CD14-positive monocyte (primary cell): ENCODE measurements around the gene PDIA5. TPM values are rescaled to one million over a fixed set of nuclear protein-coding genes. Genes with fewer than 3 reads are reported as not detected.
A peak's percentile ranks its signal among the peaks of the same experiment; 100 is the strongest.

Experiments
- DNase-seq, 3 donors: peaks; one replicate each; pipeline ENCODE4 v3.0.0-alpha.2; 2011 to 2022
- H2AFZ ChIP-seq: 2 replicates; pipeline ENCODE4 v1.6.0; 2012; ENCODE audit warnings: mild to moderate bottlenecking, low read depth, low read length, inconsistent platforms; ENCODE audit not compliant: insufficient read depth, poor library complexity, severe bottlenecking
- H3K27ac ChIP-seq, 2 donors: 1 replicate in 1 of 2; 2 replicates in 1 of 2; pipeline ENCODE4 v1.5.1; 2012 to 2013; ENCODE audit warnings: low read length in 2 of 2, control low read depth in 1 of 2, inconsistent platforms in 1 of 2, low read depth in 1 of 2, mild to moderate bottlenecking in 1 of 2
- H3K27me3 ChIP-seq, 2 donors: one replicate each; pipeline versions ENCODE4 v1.6.0 to v1.6.1; 2011 to 2013; ENCODE audit warnings: low read length in 2 of 2; ENCODE audit not compliant: control insufficient read depth in 2 of 2, insufficient read depth in 2 of 2
- H3K36me3 ChIP-seq, 2 donors: replicated peaks in 1 of 2; 1 replicate in 1 of 2; 2 replicates in 1 of 2; pipeline versions ENCODE4 v1.5.1 to v1.6.1; 2012 to 2013; ENCODE audit warnings: low read length in 2 of 2, control low read depth in 1 of 2, inconsistent platforms in 1 of 2, mild to moderate bottlenecking in 1 of 2; ENCODE audit not compliant: insufficient read depth in 2 of 2, control insufficient read depth in 1 of 2
- H3K4me1 ChIP-seq, 2 donors: 1 replicate in 1 of 2; 2 replicates in 1 of 2; pipeline versions ENCODE4 v1.5.1 to v1.6.1; 2012 to 2013; ENCODE audit warnings: low read length in 2 of 2, control low read depth in 1 of 2, inconsistent platforms in 1 of 2, mild to moderate bottlenecking in 1 of 2, moderate library complexity in 1 of 2; ENCODE audit not compliant: insufficient read depth in 2 of 2, control insufficient read depth in 1 of 2
- H3K4me2 ChIP-seq: replicated peaks from 2 replicates; pipeline ENCODE3; 2012; ENCODE audit warnings: low read length, moderate library complexity, mild to moderate bottlenecking; ENCODE audit not compliant: poor library complexity, severe bottlenecking; ENCODE audit errors: extremely low read depth
- H3K4me3 ChIP-seq, 3 experiments: fragments of 200-600 bp in 1 of 3; sonication (generic) in 1 of 3; replicated peaks in 1 of 3; 1 replicate in 2 of 3; 2 replicates in 1 of 3; pipeline ENCODE4 v1.5.1; 2011 to 2013; ENCODE audit warnings: low read length in 3 of 3, mild to moderate bottlenecking in 3 of 3, control low read depth in 2 of 3, low read depth in 2 of 3, inconsistent platforms in 1 of 3, moderate library complexity in 1 of 3
- H3K79me2 ChIP-seq: 2 replicates; pipeline ENCODE4 v1.6.0; 2012; ENCODE audit warnings: mild to moderate bottlenecking, control low read depth, inconsistent platforms, low read length, moderate library complexity; ENCODE audit not compliant: insufficient read depth
- H3K9ac ChIP-seq: 2 replicates; pipeline ENCODE4 v1.6.0; 2017; ENCODE audit warnings: low read length, mild to moderate bottlenecking; ENCODE audit not compliant: insufficient read depth, poor library complexity, severe bottlenecking
- H3K9me3 ChIP-seq, 2 donors: replicated peaks in 1 of 2; 1 replicate in 1 of 2; 2 replicates in 1 of 2; pipeline versions ENCODE4 v1.5.1 to v1.6.1; 2012 to 2013; ENCODE audit warnings: low read length in 2 of 2, control low read depth in 1 of 2; ENCODE audit not compliant: control insufficient read depth in 1 of 2, insufficient read depth in 1 of 2
- H4K20me1 ChIP-seq: 2 replicates; pipeline ENCODE4 v1.6.0; 2012; ENCODE audit warnings: mild to moderate bottlenecking, low read length, control low read depth, moderate library complexity; ENCODE audit not compliant: insufficient read depth
- H3K27ac Mint-ChIP-seq, 7 donors: one replicate each; pipeline ENCODE4 v1.8.0; 2020; ENCODE audit warnings: mild to moderate bottlenecking in 7 of 7, mixed read lengths in 7 of 7, moderate library complexity in 6 of 7, inconsistent platforms in 2 of 7
- H3K27me3 Mint-ChIP-seq, 3 donors: one replicate each; pipeline ENCODE4 v1.8.0; 2021 to 2022; ENCODE audit warnings: low read depth in 3 of 3, mild to moderate bottlenecking in 3 of 3, mixed read lengths in 3 of 3, moderate library complexity in 3 of 3, inconsistent platforms in 1 of 3
- H3K36me3 Mint-ChIP-seq, 2 donors: one replicate each; pipeline ENCODE4 v1.8.0; 2020; ENCODE audit warnings: mixed read lengths in 2 of 2, inconsistent platforms in 1 of 2, mild to moderate bottlenecking in 1 of 2
- H3K4me1 Mint-ChIP-seq: one replicate; pipeline ENCODE4 v1.8.0; 2020; ENCODE audit warnings: mild to moderate bottlenecking, mixed read lengths
- H3K4me3 Mint-ChIP-seq, 2 donors: one replicate each; pipeline ENCODE4 v1.8.0; 2020; ENCODE audit warnings: mild to moderate bottlenecking in 2 of 2, mixed read lengths in 2 of 2, moderate library complexity in 1 of 2
- H3K9me3 Mint-ChIP-seq, 7 donors: one replicate each; pipeline ENCODE4 v1.8.0; 2020 to 2022; ENCODE audit warnings: mixed read lengths in 7 of 7, mild to moderate bottlenecking in 6 of 7, moderate library complexity in 6 of 7, inconsistent platforms in 2 of 7
- CTCF ChIP-seq: fragments of 200-600 bp; IDR thresholded peaks from one replicate; pipeline ENCODE4 v1.8.0; 2022; ENCODE audit warnings: antibody characterized with exemption, mild to moderate bottlenecking
- WGBS: methylation state at CpG from one replicate; pipeline ENCODE4 v1.1.5; 2013; ENCODE audit warnings: missing lambda C conversion rate; ENCODE audit not compliant: insufficient coverage; 5-methylcytosine and 5-hydroxymethylcytosine counted together
- intact Hi-C, 2 donors: fragments of 100-400 bp; cut with micrococcal nuclease; formaldehyde crosslinking; loops; one replicate each; pipeline versions ENCODE4 v1.15.0 to v1.15.1; 2023
- polyA plus RNA-seq, 3 donors: library from polyadenylated mRNA; depleted of rRNA in 1 of 3; unstranded in 2 of 3; stranded (reverse) in 1 of 3; fragments of 300-500 nt in 2 of 3; fragments of >200 nt in 1 of 3; fragmentation: Illumina TruSeq in 2 of 3; gene quantifications; 1 replicate in 2 of 3; 2 replicates in 1 of 3; pipeline ENCODE4 v1.2.3, GENCODE V29; 2012 to 2021

The PDIA5 gene
- polyA plus RNA-seq, 3 donors, result 7.1 to 10.0 (median 9.2) TPM

- WGBS, result no CpG with 5 or more reads among the region's 2 CpGs
- peaks cover 13% of the 10 kb centered on the region for H4K20me1 ChIP-seq
These were observed 21.6 kb downstream of the PDIA5 start for GRCh38 chr3:123088387-123088786.

GRCh38 chr3:123089611-123090331 is 22.9 kb downstream of the PDIA5 start:
- H3K27me3 Mint-ChIP-seq, result peaks cover 0 to 2% (median 0%) of the 10 kb centered on the region in 3 donors
- Histone ChIP-seq H3K27me3 (no peaks in the 10 kb centered on the region), H2AFZ (no peak overlapping the region), H3K4me1 (peaks cover 0 to 16% of the 10 kb centered on the region in 2 donors), H3K4me2 (no peak overlapping the region), H3K27ac (no peak overlapping the region), H4K20me1 (peaks cover 10% of the 10 kb centered on the region), H3K9ac (no peak overlapping the region), H3K36me3 (peaks cover 36 to 59% of the 10 kb centered on the region in 2 donors), H3K4me3 (no peak overlapping the region), H3K79me2 (peaks cover 27% of the 10 kb centered on the region), H3K9me3 (no peaks in the 10 kb centered on the region)
- TF ChIP-seq CTCF, result no peak
- no peak overlapping the region for H3K4me3 Mint-ChIP-seq
- H3K9me3 Mint-ChIP-seq, result no peaks in the 10 kb centered on the region
- WGBS, result 87% methylated on average over 11 of the region's 12 CpGs
- peaks cover 18% of the 10 kb centered on the region for H3K4me1 Mint-ChIP-seq
- peak overlapping the region in 1 of 7 donors; percentile 53 for H3K27ac Mint-ChIP-seq
- intact Hi-C loops, result no loop called here
- DNase-seq, result no peak
- H3K36me3 Mint-ChIP-seq, result peaks cover 49 to 51% of the 10 kb centered on the region in 2 donors

More at GRCh38 chr3:123088387-123088786, 21.6 kb downstream of the PDIA5 start:
- peaks cover 27 to 46% of the 10 kb centered on the region in 2 donors for H3K36me3 ChIP-seq
- Mint-ChIP-seq H3K36me3 (peaks cover 40 to 43% of the 10 kb centered on the region in 2 donors), H3K27me3 (peaks cover 0 to 2% (median 0%) of the 10 kb centered on the region in 3 donors), H3K4me3 (no peak overlapping the region), H3K27ac (no peak overlapping the region), H3K4me1 (peaks cover 30% of the 10 kb centered on the region), H3K9me3 (no peaks in the 10 kb centered on the region)
- no peak overlapping the region for H3K4me3 ChIP-seq
- intact Hi-C loops, result no loop called here
- H3K79me2 ChIP-seq, result peaks cover 33% of the 10 kb centered on the region
- no peaks in the 10 kb centered on the region for H3K9me3 ChIP-seq
- no peak overlapping the region for H3K9ac ChIP-seq
- peaks cover 0 to 18% of the 10 kb centered on the region in 2 donors for H3K4me1 ChIP-seq
- DNase-seq, result no peak
- no peaks in the 10 kb centered on the region for H3K27me3 ChIP-seq
- TF ChIP-seq CTCF, result no peak
- no peak overlapping the region for H3K27ac ChIP-seq
- no peak overlapping the region for H3K4me2 ChIP-seq
- no peak overlapping the region for H2AFZ ChIP-seq
